ENCODE data around the gene IFI30. TPM values are rescaled to one million over a fixed set of nuclear protein-coding genes. Genes with fewer than 3 reads are reported as not detected.

The IFI30 gene
- total RNA-seq (2014; rRNA removed; shearing (Covaris generic)) = 14.8 and 16.6 TPM in 2 replicates
- polyA plus RNA-seq (2014; cell fraction: nucleus; rRNA removed) = 22.1 and 23.3 TPM in 2 replicates

DNA sequence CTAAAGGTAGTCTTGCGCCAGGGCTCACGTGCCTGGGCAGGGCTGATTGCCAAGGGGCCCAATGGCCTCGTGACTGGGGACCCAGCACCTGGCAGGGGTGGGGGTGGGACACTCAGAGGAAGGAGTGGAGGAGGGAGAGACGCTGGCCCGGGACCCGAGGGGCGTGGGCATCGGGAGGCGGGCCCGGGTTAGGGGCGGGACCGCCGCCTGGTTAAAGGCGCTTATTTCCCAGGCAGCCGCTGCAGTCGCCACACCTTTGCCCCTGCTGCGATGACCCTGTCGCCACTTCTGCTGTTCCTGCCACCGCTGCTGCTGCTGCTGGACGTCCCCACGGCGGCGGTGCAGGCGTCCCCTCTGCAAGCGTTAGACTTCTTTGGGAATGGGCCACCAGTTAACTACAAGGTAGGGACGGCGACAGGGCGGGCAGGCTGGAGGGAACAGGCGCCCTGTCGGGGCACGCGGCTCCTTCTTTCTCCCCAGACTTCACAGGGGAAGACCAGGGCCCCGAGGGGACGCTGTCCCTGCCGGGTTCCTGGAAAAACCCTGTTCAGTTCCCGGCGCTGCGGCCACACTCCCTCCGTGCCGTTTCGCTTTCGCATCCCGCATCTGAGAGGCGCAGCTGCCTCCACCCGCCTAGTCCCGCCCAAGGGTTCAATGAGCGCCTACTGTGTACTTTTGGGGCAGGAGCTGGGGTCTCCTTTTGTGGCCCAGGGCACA lies at the start of gene IFI30:
IFI30 (plus strand) TSS at position 242 of the 717 bp plus-strand sequence; CDS start at position 271, 29 bp downstream.
- no peak for DNase-seq (ENCODE audit: extremely low read depth, low read depth)

DNA sequence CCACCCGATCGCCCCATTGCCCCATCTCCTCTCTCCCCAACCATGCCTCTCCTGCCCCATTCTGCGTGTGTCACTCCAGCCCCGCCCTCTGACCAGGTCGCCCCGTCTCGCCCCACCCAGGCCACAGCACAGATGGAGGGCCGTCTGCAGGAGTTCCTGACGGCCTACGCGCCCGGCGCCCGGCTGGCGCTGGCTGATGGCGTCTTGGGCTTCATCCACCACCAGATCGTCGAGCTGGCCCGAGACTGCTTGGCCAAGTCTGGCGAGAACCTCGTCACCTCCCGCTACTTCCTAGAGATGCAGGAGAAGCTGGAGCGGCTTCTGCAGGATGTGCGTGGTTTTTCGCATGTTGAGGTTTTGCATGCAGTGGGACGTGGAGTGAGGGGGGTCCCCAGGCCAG lies 49.8 kb upstream of the IFI30 start:
- DNase-seq (ENCODE audit: extremely low read depth, low read depth) = no peak

DNA sequence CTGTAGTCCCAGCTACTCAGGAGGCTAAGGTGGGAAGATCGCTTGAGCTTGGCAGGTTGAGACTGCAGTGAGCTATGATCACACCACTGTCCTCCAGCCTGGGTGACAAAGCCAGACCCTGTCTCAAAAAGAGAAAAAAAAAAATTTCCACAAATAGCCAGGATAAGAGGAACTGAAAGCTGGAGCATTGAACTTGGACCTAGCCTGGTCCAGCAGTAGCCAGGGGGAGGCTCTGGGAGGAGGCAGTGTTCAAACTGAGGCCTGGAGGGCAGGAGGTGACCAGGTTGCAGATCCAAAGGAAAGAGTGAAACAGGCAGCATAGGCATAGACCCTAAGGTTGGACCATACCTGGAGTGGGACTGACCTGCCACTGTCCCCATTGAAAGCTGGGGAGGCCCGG lies 47.5 kb upstream of the IFI30 start:
- DNase-seq (ENCODE audit: extremely low read depth, low read depth) = no peak

DNA sequence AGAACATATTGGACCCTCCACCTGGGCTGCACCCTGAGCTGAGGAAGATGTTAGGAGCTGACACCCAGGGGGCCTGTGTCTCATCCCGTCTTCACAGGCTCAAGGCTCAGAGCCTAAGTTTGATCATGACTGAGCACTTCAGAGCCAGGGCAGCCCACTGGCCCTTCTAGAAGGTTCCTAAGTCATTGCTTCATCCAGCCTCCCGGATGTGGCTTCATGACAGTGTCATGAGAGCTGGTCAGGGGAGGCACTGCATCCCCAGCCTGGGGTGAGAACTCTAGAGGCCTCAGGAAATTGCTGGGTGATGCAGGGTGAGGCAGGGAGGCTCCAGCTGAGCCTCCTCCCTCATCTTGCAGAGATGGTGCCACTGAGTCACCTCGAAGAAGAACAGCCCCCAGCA lies 45.6 kb upstream of the IFI30 start:
- no peak for DNase-seq (ENCODE audit: extremely low read depth, low read depth)

DNA sequence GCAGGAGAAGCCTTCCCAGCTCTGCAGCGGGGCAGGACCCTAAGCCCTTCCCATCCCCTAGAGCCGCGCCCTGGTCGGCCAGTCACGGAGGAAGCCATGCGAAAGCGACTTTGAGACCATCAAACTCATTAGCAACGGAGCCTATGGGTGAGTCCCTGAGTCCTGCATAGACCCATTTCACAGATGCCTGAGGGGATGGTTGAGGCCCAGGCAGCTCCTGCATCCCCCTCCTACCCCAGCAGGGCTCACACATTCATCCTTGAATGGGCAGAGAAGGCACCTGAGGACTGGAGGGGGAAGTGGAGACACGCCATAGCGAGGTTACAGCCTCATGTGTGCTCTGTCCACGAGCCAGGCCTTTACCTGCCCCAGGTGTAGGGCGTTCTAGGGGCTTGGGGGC lies 44.8 kb upstream of the IFI30 start:
- no peak for DNase-seq (ENCODE audit: extremely low read depth, low read depth)

DNA sequence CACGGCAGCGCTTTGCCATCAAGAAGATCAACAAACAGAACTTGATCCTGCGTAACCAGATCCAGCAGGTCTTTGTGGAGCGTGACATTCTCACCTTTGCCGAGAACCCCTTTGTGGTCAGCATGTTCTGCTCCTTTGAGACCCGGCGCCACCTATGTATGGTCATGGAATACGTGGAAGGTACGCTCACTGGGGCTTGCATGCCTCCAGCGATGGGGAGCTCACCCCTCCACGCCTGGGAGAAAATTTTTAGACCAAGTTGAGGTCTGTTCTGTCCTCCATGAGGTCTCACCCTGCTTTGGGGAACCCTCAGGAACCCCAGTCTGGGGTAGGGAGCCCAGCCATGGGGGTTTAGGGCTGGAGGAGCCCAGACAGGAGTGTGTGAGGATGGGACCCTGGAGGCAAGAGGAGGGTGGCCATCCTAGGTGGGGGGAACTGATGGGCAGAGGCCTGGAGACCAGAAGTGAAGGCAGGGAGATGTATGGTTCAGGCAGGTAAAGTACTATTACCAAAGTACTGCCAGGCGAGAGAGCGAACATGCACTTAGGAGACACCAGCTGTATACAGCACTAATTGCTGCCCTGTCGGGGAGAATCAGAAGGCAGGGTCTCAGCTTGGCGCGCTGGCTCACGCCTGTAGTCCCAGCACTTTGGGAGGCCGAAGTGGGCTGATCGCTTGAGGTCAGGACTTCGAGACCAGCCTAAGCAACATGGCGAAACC lies 42.9 kb upstream of the IFI30 start:
- DNase-seq (ENCODE audit: extremely low read depth, low read depth) = no peak

DNA sequence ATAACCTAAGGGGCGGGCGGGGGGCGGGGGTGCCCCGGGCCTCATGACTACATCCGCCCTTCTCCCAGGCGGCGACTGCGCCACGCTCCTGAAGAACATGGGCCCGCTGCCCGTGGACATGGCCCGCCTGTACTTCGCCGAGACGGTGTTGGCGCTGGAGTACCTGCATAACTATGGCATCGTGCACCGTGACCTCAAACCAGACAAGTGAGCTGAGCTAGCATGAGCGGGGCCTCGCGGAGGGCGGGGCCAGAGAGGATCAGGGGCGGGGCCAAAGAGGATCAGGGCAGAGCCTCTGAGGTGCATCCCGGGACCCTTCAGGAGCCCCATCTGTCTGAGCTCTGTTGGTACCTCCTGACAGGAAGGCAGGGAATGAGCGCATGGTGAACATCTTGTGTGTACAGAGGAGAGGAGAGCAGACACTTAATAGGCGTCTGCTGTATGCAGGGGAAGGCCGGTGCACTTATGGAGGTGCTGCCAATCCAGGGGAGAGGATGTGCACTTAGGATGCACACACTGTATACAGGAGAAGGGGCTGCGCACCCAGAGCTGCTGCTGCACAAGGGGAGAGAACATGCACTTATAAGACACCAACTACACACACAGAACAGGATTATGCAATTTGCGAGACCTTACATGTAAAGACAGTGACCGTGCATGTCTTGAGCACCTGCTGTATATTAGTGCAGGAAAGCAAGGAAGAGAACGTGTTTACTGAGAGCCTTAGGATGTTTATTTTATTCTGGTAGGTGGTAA lies 41.6 kb upstream of the IFI30 start:
- no peak for DNase-seq (ENCODE audit: extremely low read depth, low read depth)

DNA sequence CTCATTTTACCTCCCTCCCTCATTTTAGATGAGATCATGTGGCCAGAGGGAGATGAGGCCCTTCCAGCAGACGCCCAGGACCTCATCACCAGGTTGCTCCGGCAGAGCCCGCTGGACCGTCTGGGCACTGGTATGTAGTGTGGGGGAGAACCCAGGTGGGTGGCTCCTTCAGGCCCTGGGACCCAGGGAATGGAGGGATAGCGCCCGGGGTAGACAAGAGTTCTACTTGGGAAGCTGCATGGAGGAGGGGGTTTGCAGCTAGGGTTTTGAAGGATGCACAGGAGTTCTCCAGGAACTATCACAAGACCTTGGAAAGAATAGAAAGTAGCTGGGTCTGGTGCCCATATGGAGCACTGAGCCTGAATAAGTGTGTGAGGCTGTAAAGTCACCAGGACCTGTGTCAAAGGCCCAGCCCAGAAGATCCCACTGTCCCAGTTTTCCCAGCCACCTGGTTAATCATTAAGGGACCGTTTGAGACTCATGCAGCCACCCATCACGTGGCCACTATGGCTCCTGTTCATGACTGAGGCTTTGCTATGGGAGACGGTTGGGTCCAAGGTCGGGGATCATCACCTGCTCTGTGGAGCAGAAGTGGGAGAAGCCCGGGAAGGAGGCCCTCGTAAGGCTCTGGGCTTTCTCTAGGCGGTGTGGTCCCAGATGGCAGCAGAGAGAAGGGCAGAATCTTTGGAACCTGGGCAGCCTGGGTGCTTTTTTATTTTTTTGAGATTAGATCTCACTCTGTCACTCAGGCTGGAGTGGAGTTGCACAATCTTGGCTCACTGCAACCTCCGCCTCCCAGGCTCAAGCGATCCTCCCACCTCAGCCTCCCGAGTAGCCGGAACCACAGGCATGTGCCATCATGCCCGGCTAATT lies 37.7 kb upstream of the IFI30 start:
- DNase-seq (ENCODE audit: extremely low read depth, low read depth) = no peak

DNA sequence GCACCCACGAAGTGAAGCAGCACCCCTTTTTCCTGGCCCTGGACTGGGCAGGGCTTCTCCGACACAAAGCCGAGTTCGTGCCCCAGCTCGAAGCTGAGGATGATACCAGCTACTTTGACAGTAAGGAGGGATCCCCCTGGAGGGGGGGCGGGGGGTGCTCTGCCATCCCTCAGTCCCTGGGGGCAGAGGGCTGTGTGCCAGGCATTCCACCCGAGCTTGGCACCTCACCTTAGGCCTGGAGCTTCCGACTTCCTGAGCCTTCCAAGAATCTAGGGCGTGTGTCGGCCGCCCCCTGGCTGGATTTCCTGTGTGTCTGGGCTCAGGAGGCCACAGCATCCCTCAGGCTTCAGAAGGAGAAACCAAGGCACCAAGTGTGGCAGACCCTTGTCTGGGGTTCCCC lies 36.4 kb upstream of the IFI30 start:
- DNase-seq (ENCODE audit: extremely low read depth, low read depth) = no peak

DNA sequence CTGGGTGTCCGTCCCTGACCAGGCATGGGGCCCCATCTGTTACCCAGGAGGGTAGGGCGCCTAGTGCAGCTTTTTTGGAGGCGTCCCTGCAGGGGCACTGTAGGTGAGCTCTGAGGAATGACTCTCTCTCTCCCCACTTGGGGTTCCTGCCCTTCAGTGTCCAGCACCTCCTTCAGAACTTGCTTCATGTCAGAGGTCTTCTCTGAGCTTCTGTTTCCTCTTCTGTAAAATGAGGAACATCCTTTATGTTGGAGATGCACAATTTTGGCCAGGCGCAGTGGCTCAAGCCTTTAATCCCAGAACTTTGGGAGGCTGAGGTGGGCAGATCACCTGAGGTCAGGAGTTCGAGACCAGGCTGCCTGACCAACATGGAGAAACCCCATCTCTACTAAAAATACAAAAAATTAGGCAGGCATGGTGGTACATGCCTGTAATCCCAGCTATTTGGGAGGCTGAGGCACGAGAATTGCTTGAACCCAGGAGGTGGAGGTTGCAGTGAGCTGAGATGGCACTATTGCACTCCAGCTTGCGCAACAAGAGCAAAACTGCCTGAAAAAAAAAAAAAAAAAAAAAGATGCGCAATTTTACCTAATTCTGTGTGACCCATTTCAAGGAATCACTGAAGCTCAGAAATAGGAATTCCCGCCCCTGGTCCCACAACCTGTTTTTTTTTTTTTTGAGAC lies 35.8 kb upstream of the IFI30 start:
- DNase-seq (ENCODE audit: extremely low read depth, low read depth) = no peak

DNA sequence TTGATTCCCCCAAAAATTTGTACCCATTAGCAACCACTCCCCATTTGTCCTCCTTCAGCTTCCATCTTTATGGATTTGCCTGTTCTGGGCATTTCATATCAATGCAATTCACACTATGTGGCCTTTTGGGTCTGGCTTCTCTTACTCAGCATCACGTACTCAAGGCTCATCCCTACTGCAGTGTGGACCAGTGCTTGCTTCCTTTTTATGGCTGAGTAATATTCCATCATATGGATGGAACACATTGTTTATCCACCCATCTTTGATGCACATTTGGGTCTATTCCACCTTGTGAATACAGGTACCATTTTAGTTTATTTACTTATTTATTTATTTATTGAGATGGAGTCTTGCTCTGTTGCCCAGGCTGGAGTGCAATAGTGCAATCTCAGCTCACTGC lies 33.1 kb upstream of the IFI30 start:
- no peak for DNase-seq (ENCODE audit: extremely low read depth, low read depth)

DNA sequence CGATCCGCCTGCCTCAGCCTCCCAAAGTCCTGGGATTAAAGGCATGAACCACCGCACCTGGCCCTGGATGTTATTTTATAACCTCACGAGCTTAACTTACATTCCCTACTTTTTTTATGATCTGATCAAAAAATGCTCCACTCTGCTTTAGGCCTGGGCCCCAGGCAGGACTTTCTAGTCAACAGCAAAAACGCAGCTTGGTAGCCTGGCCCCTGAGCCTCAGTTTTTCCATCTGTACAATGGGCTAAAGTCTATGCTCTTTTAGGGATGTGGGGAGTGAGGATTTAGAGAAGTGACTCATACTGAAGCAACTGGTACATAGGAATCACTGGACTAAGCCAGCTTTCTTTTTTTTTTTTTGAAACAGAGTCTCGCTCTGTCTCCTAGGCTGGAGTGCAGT lies 32.6 kb upstream of the IFI30 start:
- no peak for DNase-seq (ENCODE audit: extremely low read depth, low read depth)

DNA sequence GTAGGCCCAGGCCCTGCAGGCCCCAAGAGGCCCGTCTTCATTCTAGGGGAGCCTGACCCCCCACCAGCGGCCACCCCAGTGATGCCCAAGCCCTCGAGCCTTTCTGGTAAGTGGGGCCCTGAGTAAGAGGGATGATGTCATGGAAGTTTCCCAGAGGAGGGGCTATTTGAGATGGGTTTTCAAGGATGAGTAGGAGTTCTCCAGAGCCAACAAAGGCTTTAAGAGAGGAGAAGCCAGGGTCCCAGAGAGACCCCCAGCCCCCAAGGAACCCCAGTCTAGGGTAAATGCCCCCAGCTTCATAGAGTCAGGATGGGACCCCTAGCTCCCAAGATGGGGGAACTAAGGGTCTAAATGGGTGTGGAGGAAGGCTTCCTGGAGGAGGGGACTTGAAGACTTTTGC lies 29.7 kb upstream of the IFI30 start:
- no peak for DNase-seq (ENCODE audit: extremely low read depth, low read depth)

DNA sequence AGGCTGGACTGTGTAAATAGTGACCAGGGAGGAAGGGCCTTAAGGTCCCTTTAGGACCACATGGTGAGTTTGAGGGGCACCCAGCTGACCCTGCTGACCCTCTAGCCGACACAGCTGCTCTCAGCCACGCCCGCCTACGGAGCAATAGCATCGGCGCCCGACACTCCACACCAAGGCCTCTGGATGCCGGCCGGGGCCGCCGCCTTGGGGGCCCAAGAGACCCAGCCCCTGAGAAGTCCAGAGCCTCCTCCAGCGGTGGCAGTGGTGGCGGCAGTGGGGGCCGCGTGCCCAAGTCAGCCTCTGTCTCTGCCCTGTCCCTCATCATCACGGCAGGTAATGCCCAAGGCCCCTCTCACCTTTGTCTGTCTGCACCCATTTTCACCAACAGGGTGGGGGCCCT lies 29.3 kb upstream of the IFI30 start:
- no peak for DNase-seq (ENCODE audit: extremely low read depth, low read depth)

DNA sequence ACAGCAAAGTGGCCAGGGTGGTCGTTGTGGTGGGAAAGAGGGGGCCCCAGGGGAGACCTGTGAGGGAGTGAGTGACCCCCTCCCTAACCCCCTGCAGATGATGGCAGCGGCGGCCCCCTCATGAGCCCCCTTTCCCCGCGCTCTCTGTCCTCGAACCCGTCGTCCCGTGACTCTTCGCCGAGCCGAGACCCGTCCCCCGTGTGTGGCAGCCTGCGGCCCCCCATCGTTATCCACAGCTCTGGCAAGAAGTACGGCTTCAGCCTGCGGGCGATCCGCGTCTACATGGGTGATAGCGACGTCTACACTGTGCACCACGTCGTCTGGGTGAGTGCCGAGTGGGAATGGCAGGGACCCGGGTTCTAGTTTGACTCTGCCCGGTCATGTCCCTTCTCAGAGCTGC lies 28.7 kb upstream of the IFI30 start:
- DNase-seq (ENCODE audit: extremely low read depth, low read depth) = no peak

DNA sequence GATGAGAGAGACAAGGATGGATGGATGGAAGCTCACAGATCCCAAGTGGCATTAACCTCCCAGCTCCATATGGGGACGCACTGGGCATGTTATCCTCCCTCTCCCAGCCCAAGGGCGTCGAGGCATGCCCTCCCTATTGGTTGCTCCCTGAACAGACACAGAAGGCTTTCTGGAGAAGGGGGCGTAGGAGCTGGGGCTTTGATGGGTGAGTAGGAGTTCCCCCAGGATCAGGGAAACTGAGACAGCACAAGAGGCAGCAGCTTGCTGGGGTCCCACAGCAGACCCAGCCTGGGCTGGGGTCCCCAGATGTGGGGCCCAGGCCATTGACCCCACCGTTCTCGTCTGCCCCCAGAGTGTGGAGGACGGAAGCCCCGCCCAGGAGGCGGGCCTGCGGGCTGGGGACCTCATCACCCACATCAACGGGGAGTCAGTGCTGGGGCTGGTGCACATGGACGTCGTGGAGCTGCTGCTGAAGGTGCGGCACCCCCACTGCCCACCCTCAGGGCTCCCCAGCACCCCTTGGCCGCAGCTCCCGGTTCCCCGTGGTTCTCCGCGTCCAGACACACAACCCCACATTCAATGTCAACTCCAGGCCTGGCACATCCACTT lies 28.1 kb upstream of the IFI30 start:
- DNase-seq (ENCODE audit: extremely low read depth, low read depth) = no peak

DNA sequence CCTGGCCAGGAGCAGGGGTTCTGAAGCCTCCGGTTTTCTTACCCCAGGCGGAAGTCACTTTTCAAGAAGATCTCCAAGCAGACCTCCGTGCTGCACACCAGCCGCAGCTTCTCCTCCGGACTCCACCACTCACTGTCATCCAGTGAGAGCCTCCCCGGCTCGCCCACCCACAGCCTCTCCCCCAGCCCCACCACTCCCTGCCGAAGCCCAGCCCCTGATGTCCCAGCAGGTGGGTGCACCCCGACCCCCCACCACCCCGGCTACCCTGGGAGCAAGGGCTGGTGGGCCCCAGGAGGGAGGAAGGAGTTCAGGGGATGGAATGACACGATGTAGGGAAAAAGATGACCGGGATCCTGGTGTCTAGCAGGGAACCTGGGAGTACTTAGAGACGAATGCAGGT lies 26.2 kb upstream of the IFI30 start:
- no peak for DNase-seq (ENCODE audit: extremely low read depth, low read depth)

DNA sequence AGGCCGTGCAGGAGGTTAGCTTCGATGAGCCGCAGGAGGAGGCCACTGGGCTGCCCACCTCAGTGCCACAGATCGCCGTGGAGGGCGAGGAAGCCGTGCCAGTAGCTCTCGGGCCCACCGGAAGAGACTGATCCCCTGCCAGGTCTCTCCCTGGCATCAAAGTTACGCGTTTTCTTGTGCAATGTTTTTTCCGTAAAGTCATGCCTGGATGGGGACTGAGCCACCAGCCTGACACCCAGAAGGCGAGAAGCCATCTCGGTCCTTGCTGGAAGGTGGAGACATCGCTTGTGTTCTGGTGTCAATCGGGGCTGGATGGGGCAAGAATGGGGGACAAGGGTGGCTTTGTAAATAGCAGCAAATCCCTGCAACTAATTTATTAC lies 24.0 kb upstream of the IFI30 start:
- no peak for DNase-seq (ENCODE audit: extremely low read depth, low read depth)

DNA sequence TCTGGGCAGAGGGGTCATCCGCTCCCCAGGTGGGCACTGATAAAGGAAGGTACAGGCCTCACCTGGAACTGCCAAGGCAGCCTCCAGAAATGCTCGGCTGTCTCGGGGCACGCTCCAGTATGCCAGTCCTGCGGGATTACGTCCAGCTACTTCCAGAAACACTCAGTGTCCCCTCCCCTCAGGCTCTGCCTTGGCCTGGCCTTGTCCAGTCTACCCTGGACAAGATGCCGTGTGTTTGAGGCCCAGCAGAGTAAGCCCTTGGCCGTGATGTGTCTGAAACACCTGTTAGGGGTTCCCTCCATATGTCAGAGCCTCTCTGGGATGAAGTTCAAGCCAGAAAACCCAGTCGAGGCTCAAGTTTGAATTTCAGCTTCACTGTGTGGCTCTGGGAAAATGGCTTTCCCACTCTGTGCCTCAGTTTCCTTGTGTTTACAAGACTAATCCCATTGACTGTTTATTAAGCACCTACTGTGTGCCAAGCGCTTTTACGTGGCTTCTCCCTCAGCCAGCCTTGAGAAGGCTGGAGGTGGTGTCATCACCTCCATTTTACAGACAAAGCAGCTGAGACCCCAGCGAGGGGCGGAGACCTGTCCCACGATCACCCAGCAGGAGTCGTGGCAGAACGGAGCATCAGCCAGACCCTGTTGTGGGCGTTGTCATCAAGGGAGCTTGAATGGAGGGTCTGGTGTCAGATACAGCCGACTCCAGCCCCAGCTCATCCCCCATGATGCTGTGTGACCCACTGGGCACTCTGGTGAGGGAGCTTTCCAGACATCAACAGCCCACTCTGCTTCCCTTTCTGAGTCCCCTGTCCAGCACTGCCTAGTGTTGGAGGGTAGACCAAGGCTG lies 22.6 kb upstream of the IFI30 start:
- DNase-seq (ENCODE audit: extremely low read depth, low read depth) = no peak

Measured in NCI-H460 (cell line).